H54 (cell line): ENCODE measurements around the gene PUS7.

ENCODE experiments used
- DNase-seq: peaks from one replicate; pipeline ENCODE4 v3.0.0; 2011; ENCODE audit warnings: low spot score, mixed read lengths; ENCODE audit not compliant: insufficient read length
- FAIRE-seq: peaks from 3 replicates; lab custom pipeline; 2011; peaks lifted over from hg19 to GRCh38; lab: Jason Lieb, UNC
- POLR2A ChIP-seq: IDR thresholded peaks from 2 replicates; pipeline ENCODE4 v1.6.1; 2011; ENCODE audit warnings: low read depth, mild to moderate bottlenecking, low read length

PUS7 gene

DNA sequence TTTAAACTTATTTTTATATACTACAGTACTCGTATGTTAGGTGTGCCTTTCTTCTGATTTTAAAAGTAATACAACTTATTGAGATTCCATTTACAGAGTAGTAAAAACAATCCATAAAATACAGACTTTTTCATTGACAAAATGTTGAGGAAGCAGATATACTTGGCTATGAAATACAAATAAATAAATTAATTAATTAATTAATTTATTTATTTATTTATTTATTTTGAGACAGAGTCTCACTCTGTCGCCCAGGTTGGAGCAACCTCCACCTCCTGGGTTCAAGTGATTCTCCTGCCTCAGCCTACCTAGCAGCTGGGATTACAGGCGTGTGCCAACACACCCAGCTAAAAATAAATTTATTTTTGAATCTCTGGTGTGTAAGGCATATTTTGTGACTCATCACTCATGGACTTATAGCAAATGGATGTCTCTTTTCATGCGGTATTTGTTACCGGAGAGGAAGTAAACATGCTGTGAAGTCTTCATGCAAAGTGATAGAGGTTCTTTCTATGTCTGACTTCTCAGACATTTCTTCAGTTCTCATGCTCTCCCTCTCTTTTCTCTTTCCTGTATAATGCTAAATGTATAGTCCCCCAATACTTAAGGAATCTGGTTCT is 113.2 kb downstream of the PUS7 start:
- no peak for TF ChIP-seq POLR2A
- DNase-seq (no peak), FAIRE-seq (no peak)
